ENCODE results near the gene GABRB1. TPM values are rescaled to one million over a fixed set of nuclear protein-coding genes. Genes with fewer than 3 reads are reported as not detected.

GABRB1 gene
- total RNA-seq, 2 donors from 2014 or later, result 0.82 TPM; not detected in 1

- H3K9me3 ChIP-seq, result no peaks in the 10 kb centered on the region
- no peak overlapping the region for H3K9ac ChIP-seq (ENCODE audit: low read depth in 2 of 2, low read length in 2 of 2)
- no peaks in the 10 kb centered on the region for H3K36me3 ChIP-seq
- no peaks in the 10 kb centered on the region for H3K4me1 ChIP-seq
- TF ChIP-seq, protein P1, sequence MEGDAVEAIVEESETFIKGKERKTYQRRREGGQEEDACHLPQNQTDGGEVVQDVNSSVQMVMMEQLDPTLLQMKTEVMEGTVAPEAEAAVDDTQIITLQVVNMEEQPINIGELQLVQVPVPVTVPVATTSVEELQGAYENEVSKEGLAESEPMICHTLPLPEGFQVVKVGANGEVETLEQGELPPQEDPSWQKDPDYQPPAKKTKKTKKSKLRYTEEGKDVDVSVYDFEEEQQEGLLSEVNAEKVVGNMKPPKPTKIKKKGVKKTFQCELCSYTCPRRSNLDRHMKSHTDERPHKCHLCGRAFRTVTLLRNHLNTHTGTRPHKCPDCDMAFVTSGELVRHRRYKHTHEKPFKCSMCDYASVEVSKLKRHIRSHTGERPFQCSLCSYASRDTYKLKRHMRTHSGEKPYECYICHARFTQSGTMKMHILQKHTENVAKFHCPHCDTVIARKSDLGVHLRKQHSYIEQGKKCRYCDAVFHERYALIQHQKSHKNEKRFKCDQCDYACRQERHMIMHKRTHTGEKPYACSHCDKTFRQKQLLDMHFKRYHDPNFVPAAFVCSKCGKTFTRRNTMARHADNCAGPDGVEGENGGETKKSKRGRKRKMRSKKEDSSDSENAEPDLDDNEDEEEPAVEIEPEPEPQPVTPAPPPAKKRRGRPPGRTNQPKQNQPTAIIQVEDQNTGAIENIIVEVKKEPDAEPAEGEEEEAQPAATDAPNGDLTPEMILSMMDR (IDR thresholded peaks at IDR 0.05), result no peak
- intact Hi-C loops (cut with DNase I), result no loop called here
- no peak overlapping the region for H3K27ac ChIP-seq
- no peak for DNase-seq
- H3K27me3 ChIP-seq, result no peaks in the 10 kb centered on the region
- H3K4me3 ChIP-seq, result no peak overlapping the region
Observed at GRCh38 chr4:47057991-47058390, 26.6 kb downstream of the GABRB1 start.

DNA sequence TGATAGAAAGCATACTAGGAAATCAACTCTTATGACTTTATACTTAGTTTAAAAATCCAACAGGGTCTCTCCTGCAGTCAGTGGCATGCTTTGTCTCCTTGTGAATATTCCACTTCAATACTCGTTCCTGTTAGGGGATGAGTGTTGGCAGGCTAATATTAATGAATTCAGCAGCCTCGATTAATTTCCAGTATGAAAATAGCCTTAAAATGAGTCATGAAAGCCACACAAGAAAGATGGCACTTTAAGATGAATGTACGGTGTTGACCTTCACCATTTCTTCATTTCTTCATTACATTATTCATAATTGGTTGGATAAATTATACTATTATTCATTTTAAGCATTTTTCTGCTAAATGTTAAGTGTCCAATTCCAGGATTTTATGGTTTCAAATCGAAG, 29.2 kb downstream of the GABRB1 start:
- Histone ChIP-seq H3K4me1 (no peaks in the 10 kb centered on the region), H3K27me3 (no peaks in the 10 kb centered on the region), H3K9me3 (no peaks in the 10 kb centered on the region), H3K36me3 (no peaks in the 10 kb centered on the region), H3K27ac (no peak overlapping the region), H3K4me3 (no peak overlapping the region), H3K9ac (ENCODE audit: low read depth in 2 of 2, low read length in 2 of 2) (no peak overlapping the region)
- TF ChIP-seq, protein P1 (IDR thresholded peaks at IDR 0.05), result no peak
- intact Hi-C loops (cut with DNase I), result no loop called here
- no peak for DNase-seq

DNA sequence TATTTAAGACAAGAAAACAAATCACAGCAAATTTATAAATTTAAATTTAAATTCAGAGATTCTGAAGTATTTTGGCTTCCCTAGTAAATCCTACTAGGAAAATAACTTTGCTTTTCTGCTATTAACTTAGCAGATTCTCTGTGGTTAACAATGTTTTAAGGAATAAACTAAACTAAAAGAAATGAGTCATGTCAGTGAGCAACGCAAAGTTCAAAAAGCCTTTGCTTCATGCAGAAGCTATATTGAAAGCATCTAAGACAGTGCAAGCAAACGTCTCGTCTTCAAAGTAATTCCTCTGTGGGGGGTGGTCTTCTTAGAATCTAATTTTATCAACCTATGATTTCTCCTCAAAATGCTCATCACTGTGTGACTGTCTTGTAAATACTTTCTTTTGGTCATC, 30.1 kb downstream of the GABRB1 start:
- no peak overlapping the region for H3K27ac ChIP-seq
- H3K27me3 ChIP-seq, result no peaks in the 10 kb centered on the region
- TF ChIP-seq, protein P1 (IDR thresholded peaks at IDR 0.05), result no peak
- intact Hi-C loops (cut with DNase I), result no loop called here
- no peaks in the 10 kb centered on the region for H3K36me3 ChIP-seq
- no peak for DNase-seq
- no peak overlapping the region for H3K4me3 ChIP-seq
- no peaks in the 10 kb centered on the region for H3K9me3 ChIP-seq
- H3K4me1 ChIP-seq, result no peaks in the 10 kb centered on the region
- H3K9ac ChIP-seq (ENCODE audit: low read depth in 2 of 2, low read length in 2 of 2), result no peak overlapping the region

DNA sequence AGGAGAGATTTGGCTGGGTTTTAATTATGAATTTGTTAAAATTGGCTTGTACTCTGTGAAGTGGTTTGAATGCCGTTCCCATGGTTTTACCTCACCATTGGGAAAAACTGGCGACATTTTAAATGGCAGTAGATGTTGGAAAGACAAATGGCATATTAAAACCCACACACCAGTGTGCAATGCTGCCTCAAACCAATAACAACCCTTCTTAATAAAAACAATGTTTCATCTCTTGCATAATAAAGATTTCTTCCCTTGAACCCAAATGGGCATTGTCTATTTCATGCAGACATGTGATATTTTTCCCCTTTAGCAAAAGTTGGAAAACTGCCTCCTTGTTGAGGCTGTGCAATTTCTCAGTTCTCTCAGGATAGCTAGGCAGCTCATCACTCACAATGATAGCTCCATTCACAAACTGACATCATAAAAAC, 33.7 kb downstream of the GABRB1 start:
- intact Hi-C loops (cut with DNase I), result no loop called here
- Histone ChIP-seq H3K27me3 (no peaks in the 10 kb centered on the region), H3K9ac (ENCODE audit: low read depth in 2 of 2, low read length in 2 of 2) (no peak overlapping the region), H3K4me3 (no peak overlapping the region), H3K4me1 (no peaks in the 10 kb centered on the region), H3K27ac (no peak overlapping the region), H3K9me3 (no peaks in the 10 kb centered on the region), H3K36me3 (no peaks in the 10 kb centered on the region)
- DNase-seq, result no peak
- TF ChIP-seq, protein P1 (IDR thresholded peaks at IDR 0.05), result no peak

DNA sequence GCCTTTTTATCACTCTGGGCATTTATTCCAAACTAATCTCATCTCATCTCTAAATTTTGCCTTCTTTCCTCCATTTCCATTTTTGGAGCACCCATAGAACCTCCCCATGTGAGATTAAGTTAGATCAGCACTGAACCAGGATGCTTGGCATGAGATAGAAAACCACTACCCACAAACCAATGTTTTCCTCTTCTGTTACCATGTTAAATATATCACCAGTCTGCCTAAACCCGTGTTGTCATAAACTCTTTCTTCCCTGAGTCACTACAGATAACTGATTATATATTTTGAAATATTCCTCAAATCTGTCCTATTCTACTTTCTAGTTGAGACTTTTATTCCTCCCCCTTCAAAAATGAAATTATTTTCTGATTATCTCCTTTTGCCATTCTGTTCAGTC, 37.6 kb downstream of the GABRB1 start:
- Histone ChIP-seq H3K9me3 (no peaks in the 10 kb centered on the region), H3K27me3 (no peaks in the 10 kb centered on the region), H3K27ac (no peak overlapping the region), H3K4me3 (no peak overlapping the region), H3K36me3 (no peaks in the 10 kb centered on the region), H3K9ac (ENCODE audit: low read depth in 2 of 2, low read length in 2 of 2) (no peak overlapping the region), H3K4me1 (no peaks in the 10 kb centered on the region)
- intact Hi-C loops (cut with DNase I), result no loop called here
- TF ChIP-seq, protein P1 (IDR thresholded peaks at IDR 0.05), result no peak
- no peak for DNase-seq

DNA sequence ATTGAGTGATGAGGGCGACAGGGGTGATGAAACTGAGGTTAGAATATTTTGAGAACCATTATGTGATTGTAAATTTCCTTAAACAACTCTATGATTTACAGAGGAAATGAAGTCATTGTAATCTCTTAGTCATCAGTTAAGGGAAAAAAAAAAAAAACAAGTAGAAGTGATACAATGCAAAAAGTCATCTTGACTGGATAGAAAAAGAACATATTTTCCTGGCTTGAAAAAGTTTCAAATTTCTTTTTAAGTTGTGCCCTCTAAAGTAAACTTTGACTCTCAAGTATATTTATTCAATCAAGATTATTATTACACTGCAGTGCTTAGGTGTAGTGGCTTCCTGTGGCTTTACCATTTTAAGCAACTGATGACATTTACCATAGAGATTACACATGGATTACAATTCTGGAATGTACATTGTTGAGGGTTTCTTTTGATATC, 40.6 kb downstream of the GABRB1 start:
- H3K27ac ChIP-seq, result no peak overlapping the region
- H3K4me1 ChIP-seq, result no peaks in the 10 kb centered on the region
- no peak for DNase-seq
- H3K4me3 ChIP-seq, result no peak overlapping the region
- no peaks in the 10 kb centered on the region for H3K9me3 ChIP-seq
- no peaks in the 10 kb centered on the region for H3K27me3 ChIP-seq
- TF ChIP-seq, protein P1 (IDR thresholded peaks at IDR 0.05), result no peak
- no peaks in the 10 kb centered on the region for H3K36me3 ChIP-seq
- no peak overlapping the region for H3K9ac ChIP-seq (ENCODE audit: low read depth in 2 of 2, low read length in 2 of 2)
- intact Hi-C loops (cut with DNase I), result no loop called here

Data from colonic mucosa (tissue), 4 donors.